ENCODE results near the gene CD53. TPM values are rescaled to one million over a fixed set of nuclear protein-coding genes. Genes with fewer than 3 reads are reported as not detected.

CD53 gene
- total and polyA plus RNA-seq, 2 of the 4 experiments (the other 2 are of a cell fraction) = not detected

DNA sequence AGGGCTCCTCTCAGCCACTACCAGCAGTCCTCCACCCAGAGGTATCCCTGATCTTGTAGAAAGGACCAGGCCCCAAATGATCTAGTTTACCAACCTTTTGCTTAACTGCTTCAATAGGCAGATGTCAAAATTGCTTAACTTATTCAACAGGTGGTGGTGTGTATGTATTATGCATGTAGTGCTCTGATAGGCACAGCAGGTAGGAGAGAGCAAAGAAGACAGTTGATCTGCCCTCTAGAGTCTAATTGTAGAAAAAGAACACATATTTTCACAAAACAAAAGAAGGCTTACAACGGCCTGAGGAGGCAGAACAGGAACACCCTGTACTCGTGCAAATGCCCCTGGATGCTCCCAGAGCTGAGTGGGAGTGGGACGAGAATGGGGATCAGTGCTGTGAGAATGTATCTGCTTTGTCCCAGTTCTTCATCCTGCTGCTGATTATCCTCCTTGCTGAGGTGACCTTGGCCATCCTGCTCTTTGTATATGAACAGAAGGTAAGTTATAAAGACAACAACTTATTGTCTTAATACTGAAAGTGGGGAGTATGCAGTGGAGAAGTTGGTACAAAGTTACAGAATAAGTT lies 21.1 kb downstream of the CD53 start:
- TF ChIP-seq RCOR1 (IDR thresholded peaks at IDR 0.05; ENCODE audit: insufficient replicate concordance, low read length) (no peak), MAFK (IDR thresholded peaks at IDR 0.05; ENCODE audit: low read depth, low read length) (no peak), RFX5 (IDR thresholded peaks at IDR 0.05; ENCODE audit: low read depth, low read length) (no peak), BHLHE40 (IDR thresholded peaks at IDR 0.05; ENCODE audit: low read depth, low read length) (no peak), CEBPB (IDR thresholded peaks at IDR 0.05; ENCODE audit: low read depth, low read length) (no peak), SMC3 (IDR thresholded peaks at IDR 0.05; ENCODE audit: low read depth, low read length) (no peak), MXI1 (IDR thresholded peaks at IDR 0.05; ENCODE audit: borderline replicate concordance, low read depth, low read length) (no peak), POLR2A (IDR thresholded peaks at IDR 0.05; ENCODE audit: low read depth, low read length) (no peak)
- TF ChIP-seq, protein P1, sequence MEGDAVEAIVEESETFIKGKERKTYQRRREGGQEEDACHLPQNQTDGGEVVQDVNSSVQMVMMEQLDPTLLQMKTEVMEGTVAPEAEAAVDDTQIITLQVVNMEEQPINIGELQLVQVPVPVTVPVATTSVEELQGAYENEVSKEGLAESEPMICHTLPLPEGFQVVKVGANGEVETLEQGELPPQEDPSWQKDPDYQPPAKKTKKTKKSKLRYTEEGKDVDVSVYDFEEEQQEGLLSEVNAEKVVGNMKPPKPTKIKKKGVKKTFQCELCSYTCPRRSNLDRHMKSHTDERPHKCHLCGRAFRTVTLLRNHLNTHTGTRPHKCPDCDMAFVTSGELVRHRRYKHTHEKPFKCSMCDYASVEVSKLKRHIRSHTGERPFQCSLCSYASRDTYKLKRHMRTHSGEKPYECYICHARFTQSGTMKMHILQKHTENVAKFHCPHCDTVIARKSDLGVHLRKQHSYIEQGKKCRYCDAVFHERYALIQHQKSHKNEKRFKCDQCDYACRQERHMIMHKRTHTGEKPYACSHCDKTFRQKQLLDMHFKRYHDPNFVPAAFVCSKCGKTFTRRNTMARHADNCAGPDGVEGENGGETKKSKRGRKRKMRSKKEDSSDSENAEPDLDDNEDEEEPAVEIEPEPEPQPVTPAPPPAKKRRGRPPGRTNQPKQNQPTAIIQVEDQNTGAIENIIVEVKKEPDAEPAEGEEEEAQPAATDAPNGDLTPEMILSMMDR (conservative IDR thresholded peaks at IDR 0.05; ENCODE audit: low read depth, low read length) = no peak
- TF ChIP-seq, protein P2, sequence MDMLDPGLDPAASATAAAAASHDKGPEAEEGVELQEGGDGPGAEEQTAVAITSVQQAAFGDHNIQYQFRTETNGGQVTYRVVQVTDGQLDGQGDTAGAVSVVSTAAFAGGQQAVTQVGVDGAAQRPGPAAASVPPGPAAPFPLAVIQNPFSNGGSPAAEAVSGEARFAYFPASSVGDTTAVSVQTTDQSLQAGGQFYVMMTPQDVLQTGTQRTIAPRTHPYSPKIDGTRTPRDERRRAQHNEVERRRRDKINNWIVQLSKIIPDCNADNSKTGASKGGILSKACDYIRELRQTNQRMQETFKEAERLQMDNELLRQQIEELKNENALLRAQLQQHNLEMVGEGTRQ (IDR thresholded peaks at IDR 0.05; ENCODE audit: low read depth, low read length) = no peak
- in situ Hi-C loops (cut with MboI; ENCODE audit: low sequenced_read_pairs) = no loop called here
- no peak overlapping the region for H3K14ac ChIP-seq (replicated peaks; ENCODE audit: low read depth, low read length)
- POLR2A ChIA-PET (ENCODE audit: unreplicated experiment) = no interaction called here
- peaks cover 1% of the 10 kb centered on the region; the same call in 1 of the 2 replicates for H3K27me3 ChIP-seq (ENCODE audit: control insufficient read depth, insufficient read depth, low read length)
- no peak overlapping the region for H4K5ac ChIP-seq (ENCODE audit: low read depth, low read length)
- no peak overlapping the region for H3K4ac ChIP-seq (ENCODE audit: low read depth, low read length)
- H3K4me1 ChIP-seq (ENCODE audit: control insufficient read depth, insufficient read depth, low read length) = no peaks in the 10 kb centered on the region
- H3K36me3 ChIP-seq (ENCODE audit: control insufficient read depth, insufficient read depth, low read length) = no peaks in the 10 kb centered on the region
- CTCF ChIA-PET = no interaction called here
- H3K4me3 ChIP-seq (ENCODE audit: insufficient read depth, low read depth, low read length) = no peak overlapping the region
- no peak overlapping the region for H3K27ac ChIP-seq (ENCODE audit: insufficient read depth, low read length)
- no peak overlapping the region for H4K8ac ChIP-seq (ENCODE audit: low read depth in 2 of 2, low read length in 2 of 2)
- no peak overlapping the region for H4K91ac ChIP-seq (ENCODE audit: insufficient read depth, low read depth, low read length)
- DNase-seq = no peak
- H3K23ac ChIP-seq (ENCODE audit: low read depth, low read length) = no peak overlapping the region
- intact Hi-C loops (cut with micrococcal nuclease) = no loop called here
- no peak overlapping the region for H3K4me2 ChIP-seq (ENCODE audit: low read depth, low read length)
- no peaks in the 10 kb centered on the region for H3K9me1 ChIP-seq (ENCODE audit: insufficient read depth, low read length)
- H2AFZ ChIP-seq (replicated peaks; ENCODE audit: low read length, poor library complexity) = no peak overlapping the region
- ATAC-seq (ENCODE audit: low read depth) = no peak
- H3K9me3 ChIP-seq (ENCODE audit: control insufficient read depth, insufficient read depth, low read length) = no peaks in the 10 kb centered on the region
- dilution Hi-C loops (cut with HindIII; ENCODE audit: low sequenced_read_pairs, unreplicated experiment) = no loop called here
- H2BK20ac ChIP-seq (ENCODE audit: low read depth, low read length) = no peak overlapping the region
- no peak overlapping the region for H2AK9ac ChIP-seq (replicated peaks; ENCODE audit: low read depth, low read length, poor library complexity)
- no peak overlapping the region for H3K9ac ChIP-seq (ENCODE audit: low read depth, low read length)
- no peaks in the 10 kb centered on the region for H4K20me1 ChIP-seq (ENCODE audit: insufficient read depth, low read length)
- H2BK5ac ChIP-seq (ENCODE audit: low read depth, low read length, poor library complexity, severe bottlenecking) = no peak overlapping the region
- H2AK5ac ChIP-seq (ENCODE audit: low read depth, low read length) = no peak overlapping the region
- WGBS, 2 experiments (ENCODE audit: extremely low coverage in 2 of 2, insufficient read length in 1 of 2) = no CpG with 5 or more reads among the region's 3 CpGs
- H2BK15ac ChIP-seq (ENCODE audit: low read depth, low read length) = no peak overlapping the region
- no peak overlapping the region for H2BK120ac ChIP-seq (ENCODE audit: low read depth, low read length)
- no peak overlapping the region for H3K56ac ChIP-seq (ENCODE audit: extremely low read depth, insufficient read depth, low read length)
- no peaks in the 10 kb centered on the region for H3K79me1 ChIP-seq (ENCODE audit: low read depth in 1 of 2, low read length in 2 of 2)
- no TSS peak for BruUV-seq (replicated peaks)
- no peak overlapping the region for H3K18ac ChIP-seq (ENCODE audit: low read depth, low read length)

All from IMR-90 (cell line).